SK-N-SH (cell line): ENCODE results near the gene TREM1. TPM values are rescaled to one million over a fixed set of nuclear protein-coding genes. Genes with fewer than 3 reads are reported as not detected.

Experiments used
- CTCF ChIA-PET: fragments of 300-600, 350-600 bp; formaldehyde crosslinking; extraction: SDS; loops from one replicate; lab custom pipeline; 2021; lab: Yijun Ruan, JAX
- POLR2A ChIA-PET: fragments of 350-600 bp; sonication (Branson Sonifier 250); formaldehyde crosslinking; extraction: SDS; loops from one replicate; lab custom pipeline; 2020; ENCODE audit warnings: antibody characterized with exemption, inconsistent platforms; lab: Yijun Ruan, JAX
- DNase-seq: peaks from one replicate; pipeline ENCODE4 v3.0.0; 2012
- H2AFZ ChIP-seq: fragments of 200-600 bp; sonication (generic); 2 replicates; pipeline ENCODE4 v1.8.1; 2016; ENCODE audit warnings: antibody characterized with exemption, mild to moderate bottlenecking, low read depth
- H3F3A ChIP-seq: fragments of 200-600 bp; sonication (generic); replicated peaks from 2 replicates; pipeline ENCODE3; 2016; ENCODE audit warnings: antibody characterized with exemption, mild to moderate bottlenecking; ENCODE audit not compliant: insufficient read depth
- H3K27ac ChIP-seq, 2 experiments: fragments of 200-500 bp in 1 of 2; fragments of 200-600 bp in 1 of 2; sonication (Bioruptor generic) in 1 of 2; sonication (generic), shearing (Covaris generic) in 1 of 2; 2 replicates each; pipeline versions ENCODE4 v1.5.1 to v1.6.1; 2014 to 2016; ENCODE audit warnings: low read depth in 2 of 2, inconsistent platforms in 1 of 2, low read length in 1 of 2, mild to moderate bottlenecking in 1 of 2, mixed read lengths in 1 of 2
- H3K27me3 ChIP-seq: fragments of 200-600 bp; sonication (generic), shearing (Covaris generic); 2 replicates; pipeline ENCODE4 v1.6.1; 2016; ENCODE audit warnings: mixed run types; ENCODE audit not compliant: insufficient read depth
- H3K36me3 ChIP-seq, 2 experiments: fragments of 200-500 bp in 1 of 2; fragments of 200-600 bp in 1 of 2; sonication (Bioruptor generic) in 1 of 2; sonication (generic) in 1 of 2; replicated peaks in 1 of 2; 2 replicates each; pipeline versions ENCODE3 to v1.5.1; 2014 to 2016; ENCODE audit warnings: low read length in 1 of 2, mild to moderate bottlenecking in 1 of 2; ENCODE audit not compliant: insufficient read depth in 2 of 2, control insufficient read depth in 1 of 2
- H3K4me1 ChIP-seq, 2 experiments: fragments of 200-500 bp in 1 of 2; fragments of 200-600 bp in 1 of 2; sonication (Bioruptor generic) in 1 of 2; sonication (generic), shearing (Covaris generic) in 1 of 2; 2 replicates each; pipeline versions ENCODE4 v1.5.1 to v1.6.1; 2014 to 2016; ENCODE audit warnings: low read depth in 1 of 2, low read length in 1 of 2, mixed run types in 1 of 2; ENCODE audit not compliant: insufficient read depth in 2 of 2, control insufficient read depth in 1 of 2
- H3K4me2 ChIP-seq: fragments of 200-600 bp; sonication (generic), shearing (Covaris generic); 2 replicates; pipeline ENCODE4 v1.6.1; 2017; ENCODE audit warnings: mixed run types
- H3K4me3 ChIP-seq, 2 experiments: fragments of 200-500 bp in 1 of 2; fragments of 200-600 bp in 1 of 2; sonication (Bioruptor generic) in 1 of 2; sonication (generic), shearing (Covaris generic) in 1 of 2; 2 replicates each; pipeline versions ENCODE4 v1.5.1 to v1.8.1; 2014 to 2016; ENCODE audit warnings: low read depth in 2 of 2, inconsistent platforms in 1 of 2, low read length in 1 of 2, mild to moderate bottlenecking in 1 of 2, mixed read lengths in 1 of 2, moderate library complexity in 1 of 2
- H3K79me2 ChIP-seq: fragments of 200-600 bp; sonication (generic); 2 replicates; pipeline ENCODE4 v1.8.1; 2017; ENCODE audit warnings: mild to moderate bottlenecking; ENCODE audit not compliant: insufficient read depth
- H3K9ac ChIP-seq: fragments of 200-600 bp; sonication (generic); 2 replicates; pipeline ENCODE4 v1.6.1; 2017; ENCODE audit warnings: mixed run types
- H3K9me2 ChIP-seq: fragments of 200-600 bp; sonication (generic); 2 replicates; pipeline ENCODE4 v1.6.1; 2017; ENCODE audit warnings: mixed run types
- H3K9me3 ChIP-seq: fragments of 200-600 bp; sonication (generic); 2 replicates; pipeline ENCODE4 v1.6.1; 2017; ENCODE audit warnings: mixed run types, mild to moderate bottlenecking, moderate library complexity
- H4K20me1 ChIP-seq: fragments of 200-600 bp; sonication (generic); 2 replicates; pipeline ENCODE4 v1.6.1; 2017; ENCODE audit warnings: mild to moderate bottlenecking, mixed run types; ENCODE audit not compliant: insufficient read depth
- CTCF ChIP-seq: fragments of 200-600 bp; sonication (generic); IDR thresholded peaks from 2 replicates; pipeline ENCODE4 v1.6.1; 2017; ENCODE audit warnings: antibody characterized with exemption, mild to moderate bottlenecking, moderate library complexity
- EP300 ChIP-seq, 2 experiments: IDR thresholded peaks; 2 replicates each; pipeline versions ENCODE4 v1.4.0 to v1.6.1; 2012; ENCODE audit warnings: borderline replicate concordance in 1 of 2, low read depth in 1 of 2, low read length in 1 of 2
- EZH2phosphoT487 ChIP-seq: fragments of 200-600 bp; sonication (generic); IDR thresholded peaks from 2 replicates; pipeline ENCODE4 v1.6.1; 2017; ENCODE audit warnings: low read depth, mixed run types, mild to moderate bottlenecking, antibody characterized with exemption, moderate library complexity, borderline replicate concordance
- FOXJ3 ChIP-seq: sonication (generic); formaldehyde crosslinking; IDR thresholded peaks from 2 replicates; pipeline ENCODE4 v1.5.1; 2020; ENCODE audit warnings: mild to moderate bottlenecking, missing genetic modification reagents
- GATA2 ChIP-seq: sonication (generic); formaldehyde crosslinking; IDR thresholded peaks from 2 replicates; pipeline ENCODE4 v1.5.0; 2020; ENCODE audit warnings: mild to moderate bottlenecking, missing genetic modification reagents
- MEF2A ChIP-seq: IDR thresholded peaks from 2 replicates; pipeline ENCODE4 v1.4.0; 2012; ENCODE audit warnings: low read depth, borderline replicate concordance
- NRF1 ChIP-seq: IDR thresholded peaks from 2 replicates; pipeline ENCODE4 v1.6.1; 2012; ENCODE audit warnings: low read depth, mild to moderate bottlenecking, low read length
- RFX5 ChIP-seq: IDR thresholded peaks from 2 replicates; pipeline ENCODE4 v1.6.1; 2012; ENCODE audit warnings: mild to moderate bottlenecking, improper control_type of control experiment, low read length
- RXRA ChIP-seq: IDR thresholded peaks from 2 replicates; pipeline ENCODE4 v1.4.0; 2012; ENCODE audit warnings: low read depth, mild to moderate bottlenecking, borderline replicate concordance
- TAF1 ChIP-seq: IDR thresholded peaks from 2 replicates; pipeline ENCODE4 v1.6.1; 2012; ENCODE audit warnings: low read depth, mild to moderate bottlenecking, low read length, moderate library complexity, borderline replicate concordance
- TCF12 ChIP-seq: IDR thresholded peaks from 2 replicates; pipeline ENCODE4 v1.4.0; 2012
- USF1 ChIP-seq: IDR thresholded peaks from 2 replicates; pipeline ENCODE4 v1.4.0; 2012; ENCODE audit warnings: low read depth, borderline replicate concordance
- USF2 ChIP-seq: fragments of 150-350 bp; IDR thresholded peaks from 2 replicates; pipeline ENCODE4 v1.6.1; 2017; ENCODE audit warnings: antibody characterized with exemption, low read length, low read depth, borderline replicate concordance
- WGBS: methylation state at CpG from one replicate; pipeline ENCODE4 v1.1.6; 2017; ENCODE audit warnings: low lambda C conversion rate; 5-methylcytosine and 5-hydroxymethylcytosine counted together
- polyA plus RNA-seq, 3 experiments: library from polyadenylated mRNA; depleted of rRNA; stranded (reverse); fragments of >200 nt; gene quantifications; 2 replicates each; pipeline ENCODE4 v1.2.3, GENCODE V29; 2012

The TREM1 gene
- polyA plus RNA-seq, 1 of the 3 experiments (the other 2 are of a cell fraction): not detected

DNA sequence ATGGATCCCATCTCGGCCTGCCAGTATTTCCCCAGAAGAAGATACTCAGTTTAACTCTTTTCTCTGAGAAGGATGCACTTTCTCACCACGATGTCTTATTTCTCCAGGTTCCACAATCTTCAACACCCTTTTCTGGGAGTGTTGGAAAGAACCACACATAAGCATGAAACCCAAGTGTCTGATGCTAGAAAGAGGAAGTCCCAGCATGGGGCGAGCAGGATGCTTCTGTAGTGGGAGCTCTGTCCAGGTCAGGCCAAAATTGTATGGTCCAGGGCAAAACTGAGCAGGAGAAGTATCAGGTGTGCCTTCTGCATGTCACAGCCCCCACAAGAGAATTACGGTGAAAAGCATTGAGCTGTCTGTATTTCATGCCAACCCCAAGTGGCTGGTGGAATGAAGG lies 11.0 kb downstream of the TREM1 start:
- POLR2A ChIA-PET: no interaction called here
- 25% methylated on average over 4 of the region's 4 CpGs for WGBS
- Histone ChIP-seq H3K9ac (no peak overlapping the region), H3K4me1 (no peaks in the 10 kb centered on the region; a peak in 1 of 4 replicates), H3K27me3 (peaks cover 5% of the 10 kb centered on the region; the same call in 1 of the 2 replicates), H4K20me1 (no peaks in the 10 kb centered on the region), H3K4me3 (no peak overlapping the region), H3K27ac (no peak overlapping the region), H3K79me2 (no peaks in the 10 kb centered on the region), H2AFZ (no peak overlapping the region), H3F3A (no peaks in the 10 kb centered on the region), H3K9me2 (no peaks in the 10 kb centered on the region), H3K9me3 (no peaks in the 10 kb centered on the region), H3K36me3 (no peaks in the 10 kb centered on the region), H3K4me2 (no peak overlapping the region)
- TF ChIP-seq RXRA (no peak), USF2 (no peak), EZH2phosphoT487 (no peak), NRF1 (no peak)
- no peak for DNase-seq
- CTCF ChIA-PET: no interaction called here

DNA sequence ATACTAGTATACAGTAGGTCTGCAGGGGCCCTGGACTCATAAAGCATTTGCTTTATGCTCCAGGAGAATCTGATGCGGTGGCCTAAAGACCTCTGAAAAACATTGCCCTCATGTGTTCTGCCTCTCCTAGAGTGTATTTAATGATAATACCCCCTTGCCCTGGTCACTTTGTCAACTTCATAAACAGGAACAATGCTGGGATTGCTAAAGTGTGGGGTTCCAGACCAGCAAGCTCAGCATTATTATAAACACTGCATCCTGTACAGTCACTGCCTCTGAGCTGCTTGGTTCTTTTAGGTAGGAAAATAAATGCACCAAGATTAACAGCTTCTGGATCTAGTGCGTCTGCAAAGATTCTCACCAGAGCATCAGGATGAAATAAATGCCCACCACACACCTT lies 12.2 kb downstream of the TREM1 start:
- H3K9me2 ChIP-seq: no peaks in the 10 kb centered on the region
- no peak overlapping the region for H2AFZ ChIP-seq
- no peaks in the 10 kb centered on the region for H3K79me2 ChIP-seq
- no peaks in the 10 kb centered on the region; a peak in 1 of 4 replicates for H3K4me1 ChIP-seq
- no peak overlapping the region for H3K9ac ChIP-seq
- H3K4me2 ChIP-seq: no peak overlapping the region
- POLR2A ChIA-PET: interaction anchor here (0.5 kb wide), 1 partner anchor 14 kb away, joined by 3 read pairs; no protein-coding TSS in a partner anchor
- H3K27me3 ChIP-seq: peaks cover 5% of the 10 kb centered on the region; the same call in 1 of the 2 replicates
- no peak overlapping the region for H3K27ac ChIP-seq
- no peak for DNase-seq
- TF ChIP-seq TCF12: no peak
- no peak for TF ChIP-seq EP300 (IDR thresholded peaks at IDR 0.05; ENCODE audit: borderline replicate concordance in 1 of 2, low read depth in 1 of 2, low read length in 1 of 2)
- TF ChIP-seq MEF2A: no peak
- no peak for TF ChIP-seq RFX5
- no peak for TF ChIP-seq TAF1
- no peak for TF ChIP-seq FOXJ3 (CRISPR knock-in tag)
- TF ChIP-seq USF1: no peak
- TF ChIP-seq CTCF: no peak
- no peak for TF ChIP-seq GATA2
- H3F3A ChIP-seq: no peaks in the 10 kb centered on the region
- no peaks in the 10 kb centered on the region for H3K9me3 ChIP-seq
- H3K4me3 ChIP-seq: no peak overlapping the region
- no peaks in the 10 kb centered on the region for H3K36me3 ChIP-seq
- H4K20me1 ChIP-seq: no peaks in the 10 kb centered on the region
- CTCF ChIA-PET: interaction anchor here (0.6 to 1.7 kb wide), 3 partner anchors 33 to 1381 kb away, joined by 3 to 4 read pairs (median 3); no protein-coding TSS in a partner anchor
- 66% methylated on average over 2 of the region's 2 CpGs for WGBS
